Occipital lobe (tissue), 2 donors: ENCODE data around the gene CIB4. TPM values are rescaled to one million over a fixed set of nuclear protein-coding genes. Genes with fewer than 3 reads are reported as not detected.

Source experiments
- DNase-seq: peaks from one replicate; lab custom pipeline; 2025; lab: John Stamatoyannopoulos, UW
- total RNA-seq: library from RNA; depleted of rRNA; stranded (reverse); fragments of >200 nt; gene quantifications from one replicate; pipeline ENCODE4 v1.2.3, GENCODE V29; 2014

CIB4 gene
- total RNA-seq, 1 donor from 2014 or later = not detected

DNA sequence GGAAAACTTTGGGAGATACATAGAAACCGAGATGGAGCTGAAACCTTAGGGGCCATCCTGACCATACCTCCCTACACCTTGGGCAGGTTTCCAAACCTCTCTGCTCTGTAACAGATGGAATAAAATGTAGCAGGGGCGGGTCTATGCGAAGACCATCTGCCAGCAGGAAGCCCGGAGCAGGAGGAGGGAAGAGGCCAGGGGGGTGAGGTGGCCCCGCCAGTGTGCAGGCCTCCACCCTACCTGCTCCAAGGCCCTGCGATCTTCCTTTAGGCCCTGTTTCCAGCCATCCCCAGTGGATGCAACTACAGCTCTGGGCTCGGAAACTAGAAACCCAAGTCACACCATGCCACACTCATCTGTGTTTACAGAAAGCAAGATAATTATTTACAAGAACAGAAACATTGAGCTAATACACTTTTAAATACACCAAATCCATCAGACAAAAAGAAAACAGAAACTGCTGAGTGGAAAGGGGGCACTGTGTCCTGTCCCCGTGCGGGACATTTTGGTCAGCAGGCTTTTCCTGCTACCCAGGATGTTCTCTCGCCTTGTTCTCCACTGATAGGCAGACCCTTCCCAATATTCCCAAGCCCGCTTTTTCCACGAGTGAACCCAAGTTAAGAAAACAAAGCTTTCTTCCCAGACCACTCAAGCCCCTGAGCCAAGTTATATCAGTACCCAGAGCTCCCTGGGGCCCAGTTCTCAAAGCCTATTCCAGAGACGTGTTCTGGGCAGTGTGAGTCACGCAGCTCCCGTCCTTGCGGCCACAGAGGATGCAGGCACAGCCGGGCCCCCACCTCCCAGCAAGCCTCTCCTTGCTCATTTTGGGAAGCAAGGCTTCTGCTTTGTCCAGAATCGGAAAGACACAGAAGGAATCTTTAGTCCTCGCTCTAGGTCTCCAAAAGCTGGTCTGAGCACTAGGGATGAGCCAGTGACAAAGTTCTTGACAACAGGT is 17.3 kb downstream of the CIB4 start:
- DNase-seq = no peak

DNA sequence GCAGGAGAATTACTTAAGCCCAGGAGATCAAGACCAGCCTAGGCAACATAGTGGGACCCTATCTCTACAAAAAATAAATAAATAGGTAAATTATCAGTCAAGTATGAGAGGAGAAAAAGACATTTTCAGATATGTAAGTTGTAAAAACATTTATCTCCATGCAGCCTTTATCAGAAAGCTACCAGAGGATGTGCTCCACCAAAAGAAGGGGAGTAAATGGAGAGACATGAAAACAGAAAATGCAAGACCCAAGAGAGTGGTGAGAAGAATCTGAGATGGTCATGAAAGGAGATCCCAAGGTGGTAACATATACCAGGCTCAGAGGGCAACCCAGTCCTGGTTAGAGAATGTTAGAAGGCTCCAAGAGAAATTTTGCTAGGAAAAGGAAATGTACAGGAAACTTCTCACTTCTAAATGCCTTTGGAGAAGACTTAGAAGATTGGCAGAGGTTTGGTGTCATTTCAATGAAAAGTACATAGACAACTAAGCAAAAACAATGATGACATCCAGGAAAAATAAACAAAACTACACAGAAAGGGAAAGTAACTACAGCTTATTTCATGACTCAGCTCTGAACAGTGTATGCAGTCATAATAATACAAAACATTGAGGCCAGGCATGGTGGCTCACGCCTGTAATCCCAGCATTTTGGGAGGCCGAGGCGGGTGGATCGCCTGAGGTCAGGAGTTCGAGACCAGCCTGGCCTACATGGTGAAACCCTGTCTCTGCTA is 19.5 kb downstream of the CIB4 start:
- DNase-seq = no peak

DNA sequence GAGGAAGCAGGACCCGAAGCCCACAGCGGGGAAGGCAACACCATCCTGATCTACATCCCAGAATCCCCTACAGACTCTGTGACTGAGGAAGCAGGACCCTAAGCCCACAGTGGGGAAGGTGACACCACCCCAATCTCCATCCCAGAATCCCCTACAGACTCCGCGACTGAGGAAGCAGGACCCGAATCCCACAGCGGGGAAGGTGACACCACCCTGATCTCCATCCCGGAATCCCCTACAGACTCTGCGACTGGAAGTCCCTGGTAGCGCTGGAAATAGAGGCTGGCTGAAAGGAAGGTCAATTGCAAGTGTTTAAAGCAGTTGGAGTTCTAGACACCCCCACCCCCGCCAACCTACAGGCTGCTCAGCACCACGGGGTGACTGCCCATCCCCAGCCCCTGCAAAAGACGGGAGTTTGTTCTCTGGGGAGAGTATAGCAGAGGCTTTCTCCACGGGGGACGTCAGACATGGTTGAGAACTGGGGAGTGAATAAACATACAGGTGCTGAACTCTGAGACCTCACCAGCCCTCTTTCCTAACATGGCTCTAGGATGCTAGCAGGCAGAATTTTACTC is 21.0 kb downstream of the CIB4 start:
- no peak for DNase-seq

DNA sequence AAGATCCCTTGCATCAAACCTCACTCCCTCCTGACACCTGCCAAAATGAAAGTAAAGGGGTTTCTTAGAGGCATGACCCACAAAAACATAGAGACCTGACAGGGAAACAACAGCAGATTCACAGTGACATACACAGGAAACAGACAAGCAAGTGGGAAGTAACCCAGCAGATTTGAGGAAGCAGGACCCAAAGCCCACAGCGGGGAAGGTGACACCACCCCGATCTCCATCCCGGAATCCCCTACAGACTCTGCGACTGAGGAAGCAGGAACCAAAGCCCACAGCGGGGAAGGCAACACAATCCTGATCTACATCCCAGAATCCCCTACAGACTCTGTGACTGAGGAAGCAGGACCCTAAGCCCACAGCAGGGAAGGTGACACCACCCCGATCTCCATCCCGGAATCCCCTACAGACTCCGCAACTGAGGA is 21.6 kb downstream of the CIB4 start:
- DNase-seq = no peak

DNA sequence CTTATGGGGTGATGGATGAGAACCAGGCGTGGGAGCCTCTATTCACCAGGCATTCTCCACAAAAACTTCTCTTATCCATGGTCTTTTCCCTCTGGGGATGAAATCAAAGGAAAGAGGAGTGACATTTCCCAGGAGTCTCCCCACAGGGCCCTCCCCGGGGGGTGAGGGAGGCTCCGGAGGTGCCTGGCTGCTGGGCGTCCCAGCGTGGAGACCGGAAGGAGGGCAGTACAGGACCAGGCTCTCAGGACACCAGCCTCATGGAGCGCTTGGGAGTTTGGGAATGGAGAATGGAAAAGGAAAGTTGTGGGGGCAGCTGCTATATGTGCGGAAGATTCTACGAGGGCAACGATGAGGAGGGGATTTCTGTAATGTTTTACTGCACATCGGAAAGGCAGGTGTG is 22.1 kb downstream of the CIB4 start:
- DNase-seq = no peak

DNA sequence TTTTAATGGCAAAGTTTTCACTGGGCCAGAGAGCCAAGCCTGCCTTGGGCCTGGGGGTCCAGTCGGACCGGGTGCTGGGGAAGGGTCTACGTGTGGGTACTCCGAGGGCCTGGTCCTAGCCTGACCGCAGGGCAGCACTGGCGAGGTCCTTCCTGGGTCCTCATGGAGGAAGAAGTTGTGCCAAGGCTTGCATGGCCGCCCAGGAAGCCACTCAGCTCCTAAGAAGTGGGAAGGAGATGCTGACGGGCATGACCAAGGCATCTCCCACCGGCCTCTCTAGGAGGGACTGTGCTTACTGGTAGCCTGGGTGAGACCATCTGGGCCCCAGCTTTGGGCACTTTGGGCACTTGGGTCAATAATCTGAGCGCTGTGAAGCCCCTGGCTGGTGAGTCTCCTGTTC is 22.6 kb downstream of the CIB4 start:
- no peak for DNase-seq

DNA sequence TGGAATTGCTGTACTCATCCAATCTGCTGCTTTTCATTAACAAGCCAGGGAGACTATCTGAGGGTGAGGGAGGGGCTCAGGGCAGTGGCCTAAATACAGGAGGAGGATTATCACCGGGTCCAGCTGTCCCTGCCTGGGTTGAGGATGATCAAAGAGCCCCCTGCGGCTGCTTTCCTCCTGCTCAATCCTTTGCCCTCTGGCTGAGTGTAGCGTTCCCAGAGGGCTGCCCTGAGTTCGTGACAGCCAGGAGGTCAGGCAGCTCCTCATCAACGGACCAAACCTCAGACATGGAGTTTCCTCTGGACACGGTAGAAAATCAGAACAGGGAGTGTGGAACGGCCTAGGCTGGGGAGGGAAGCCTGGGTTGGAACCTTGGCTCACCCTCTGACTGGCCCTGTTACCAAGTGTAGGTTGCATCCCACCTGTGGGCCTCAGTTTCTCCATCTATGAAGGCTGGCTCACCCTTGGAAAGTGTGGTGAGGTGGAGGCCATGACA is 23.5 kb downstream of the CIB4 start:
- DNase-seq = no peak

DNA sequence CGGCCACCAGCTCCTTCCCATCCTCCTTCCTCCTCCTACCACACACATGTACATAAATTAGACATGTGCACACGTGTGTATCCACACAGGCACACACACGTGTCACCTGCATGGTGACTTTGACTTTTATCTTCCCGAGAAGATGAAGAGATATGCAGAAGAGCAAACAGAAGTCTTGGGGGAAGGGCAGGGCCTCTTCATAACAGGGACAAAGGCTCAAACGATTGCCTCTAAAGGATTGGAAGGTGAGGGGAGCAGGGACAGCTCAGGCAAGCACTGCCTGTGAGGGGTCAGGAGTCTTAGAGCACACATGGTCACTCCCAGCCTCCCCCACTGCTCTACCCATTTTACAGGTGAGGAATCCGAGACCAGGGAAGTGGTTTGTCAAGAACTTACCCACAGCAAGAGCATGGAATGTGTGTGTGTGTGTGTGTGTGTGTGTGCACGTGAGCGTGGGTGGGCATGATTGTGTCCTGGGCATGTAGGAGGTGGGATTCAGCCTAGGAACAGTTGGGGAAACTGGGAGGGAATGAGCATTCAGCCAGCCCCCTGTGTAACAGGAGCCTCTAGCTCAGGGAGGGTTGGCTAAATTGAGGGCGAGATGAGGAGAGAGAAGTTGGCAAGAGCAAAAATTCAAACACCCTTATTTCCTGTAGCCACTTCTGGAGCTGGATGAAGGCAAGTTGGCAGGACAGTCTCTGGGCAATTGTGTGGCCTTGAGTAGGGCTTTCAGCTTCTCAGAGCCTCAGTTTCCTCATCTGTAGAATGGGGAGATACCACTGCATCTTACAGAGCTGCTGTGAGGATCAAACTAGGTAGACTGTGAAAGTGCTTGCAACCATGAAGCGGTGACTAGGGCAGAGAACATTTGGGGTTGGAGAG is 24.2 kb downstream of the CIB4 start:
- no peak for DNase-seq

DNA sequence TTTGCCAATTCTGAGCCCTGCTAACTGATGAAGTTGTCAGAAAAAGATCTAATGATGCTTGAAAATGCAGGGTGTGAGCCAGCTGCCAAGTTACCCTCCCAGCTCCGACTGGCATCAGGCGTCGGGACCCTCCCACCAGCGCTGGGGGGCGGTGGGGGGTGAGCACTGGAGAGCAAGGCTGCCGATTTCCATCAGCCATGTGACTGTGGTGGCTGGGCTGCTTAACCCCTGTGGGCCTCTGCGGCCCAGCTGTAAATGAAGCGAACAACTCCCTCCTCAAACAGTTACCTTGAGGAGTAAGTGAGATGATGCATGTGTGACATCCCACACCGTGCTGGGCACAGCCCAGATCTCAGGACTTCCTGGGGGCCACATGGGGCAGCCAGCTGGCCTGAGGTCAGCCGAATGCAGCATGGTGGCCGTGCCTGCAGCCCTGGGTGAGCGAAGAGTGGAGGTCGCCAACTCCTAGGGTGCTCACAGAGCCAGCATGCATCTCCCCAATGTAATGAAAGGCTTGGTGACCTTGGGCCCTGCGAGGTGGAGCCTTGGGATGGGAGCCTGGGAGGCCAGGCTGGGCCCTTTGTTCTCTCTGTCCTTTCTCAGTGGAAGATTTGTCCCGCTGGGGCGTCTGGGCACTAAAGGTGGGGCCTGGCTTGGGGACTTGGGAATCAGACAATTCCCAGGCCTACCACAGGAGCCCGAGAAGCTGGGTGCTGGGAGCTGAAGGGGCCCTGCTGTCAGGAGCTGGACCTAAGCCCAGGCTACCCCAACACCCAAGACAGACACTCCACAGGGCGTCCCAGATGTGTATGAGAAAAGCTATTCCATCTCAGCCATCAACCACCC is 25.1 kb downstream of the CIB4 start:
- DNase-seq = no peak

DNA sequence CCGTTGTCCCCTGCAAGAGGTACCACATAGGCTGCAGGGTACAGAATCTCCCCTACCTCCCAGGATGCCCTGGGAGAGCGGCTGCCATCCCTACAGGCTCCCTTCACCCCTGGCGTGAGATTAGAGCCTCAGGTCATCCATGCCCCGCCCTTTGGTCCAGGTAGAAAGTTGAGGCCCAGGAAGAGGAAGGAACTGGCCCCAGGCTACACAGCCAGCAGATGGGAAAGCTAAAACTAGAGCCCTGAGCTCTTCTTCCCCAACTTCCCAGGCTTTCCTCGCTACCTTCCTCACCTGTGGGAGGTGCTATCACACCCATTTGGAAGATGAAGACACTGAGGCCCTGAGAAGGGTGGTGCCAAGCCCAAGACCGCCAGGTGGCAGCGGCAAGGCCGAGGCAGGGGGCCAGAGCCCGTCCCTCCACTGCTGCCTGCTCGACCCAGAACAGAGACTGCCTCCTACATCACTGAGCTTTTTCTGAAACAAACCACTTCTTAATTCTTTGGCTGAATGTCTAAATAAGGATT is 25.8 kb downstream of the CIB4 start:
- DNase-seq = no peak

DNA sequence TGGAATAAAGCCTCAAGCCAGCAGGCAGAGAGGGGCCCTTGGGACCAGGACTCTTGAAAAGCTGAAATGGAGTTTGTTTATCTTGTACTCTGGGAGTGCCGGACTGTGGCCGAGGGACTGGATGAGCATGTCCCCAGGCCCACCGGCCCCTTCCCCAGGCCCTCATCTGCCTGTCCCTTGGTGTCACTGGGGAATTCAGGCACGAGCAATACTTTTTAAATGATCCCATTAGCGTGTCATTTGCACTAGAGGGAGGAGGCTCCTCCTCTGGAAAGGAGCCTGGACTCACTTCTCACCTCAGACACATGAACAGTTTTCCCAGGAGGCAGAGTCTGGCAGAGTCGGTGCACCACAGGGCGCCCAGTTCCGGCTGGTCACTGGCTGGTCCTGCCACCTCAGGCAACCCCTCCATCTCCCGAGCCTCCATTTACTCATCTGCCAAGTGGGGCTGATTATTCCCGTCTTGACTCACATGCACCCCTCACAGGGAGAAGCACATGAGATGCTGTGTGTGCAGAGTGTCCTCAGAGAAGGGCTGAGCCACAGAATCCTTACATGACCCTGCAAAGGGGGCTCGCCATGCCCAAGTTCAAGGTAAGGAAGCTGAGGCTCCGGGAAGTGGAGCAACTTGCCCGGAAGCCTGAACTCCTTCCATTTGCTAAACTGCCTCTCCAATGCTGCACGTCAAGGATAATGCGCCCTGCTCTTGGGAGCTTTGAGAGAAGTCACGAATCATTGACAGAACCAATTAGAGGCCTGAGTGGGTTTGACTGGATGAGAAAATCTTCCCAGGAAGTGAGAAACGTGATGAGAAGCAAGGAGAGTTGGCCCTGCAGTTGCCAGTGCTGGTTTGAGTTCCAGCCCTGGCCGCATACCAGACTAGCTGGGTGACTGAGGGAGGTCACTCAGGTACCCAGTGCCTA is 26.7 kb downstream of the CIB4 start:
- DNase-seq = no peak

DNA sequence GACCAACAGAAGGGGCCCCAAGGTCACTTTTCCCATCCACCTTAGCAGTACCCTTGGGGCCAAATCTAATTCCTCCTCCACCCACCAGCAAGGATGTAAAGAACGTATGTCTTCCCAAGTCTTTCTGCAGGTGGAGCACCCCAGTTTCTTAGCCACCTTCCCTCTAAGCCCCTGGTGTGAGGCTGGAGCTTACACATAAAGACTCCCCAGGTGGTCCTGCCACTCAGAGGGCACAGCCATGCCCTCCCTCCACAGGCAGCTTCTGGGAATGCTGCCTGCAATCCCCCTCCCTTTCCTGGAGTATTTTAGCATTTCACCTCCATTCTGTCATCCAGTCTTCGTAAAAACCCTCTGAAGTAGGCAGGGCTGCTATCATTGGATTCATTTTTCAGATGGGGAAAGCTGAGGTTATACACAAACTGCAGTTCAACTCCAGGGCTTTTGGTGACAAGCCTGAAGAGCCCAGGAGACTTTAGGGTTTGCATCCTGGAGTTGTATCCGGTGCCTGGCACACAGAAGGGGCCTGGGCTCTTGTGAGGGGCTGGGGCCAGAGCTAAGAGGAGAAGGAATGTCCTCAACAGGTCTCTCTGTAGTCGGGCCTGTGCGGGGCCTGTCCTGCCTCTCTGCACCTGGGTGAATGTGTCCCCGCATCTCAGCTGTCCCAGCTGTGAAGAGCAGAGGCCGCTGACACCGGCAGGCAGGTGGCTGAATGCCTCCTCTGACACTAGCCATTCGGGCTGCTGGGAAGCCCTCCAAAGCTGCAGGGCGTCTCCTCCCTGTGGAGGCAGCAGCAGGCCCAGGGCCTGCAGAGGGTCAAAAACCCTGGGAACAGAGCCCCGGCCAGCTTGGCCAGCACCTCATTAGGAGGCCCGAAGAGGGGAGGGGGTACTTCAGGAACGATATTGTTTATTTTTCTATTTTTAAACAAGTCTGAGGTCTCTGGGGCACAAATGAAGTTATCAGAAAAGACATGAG is 27.6 kb downstream of the CIB4 start:
- DNase-seq = no peak

DNA sequence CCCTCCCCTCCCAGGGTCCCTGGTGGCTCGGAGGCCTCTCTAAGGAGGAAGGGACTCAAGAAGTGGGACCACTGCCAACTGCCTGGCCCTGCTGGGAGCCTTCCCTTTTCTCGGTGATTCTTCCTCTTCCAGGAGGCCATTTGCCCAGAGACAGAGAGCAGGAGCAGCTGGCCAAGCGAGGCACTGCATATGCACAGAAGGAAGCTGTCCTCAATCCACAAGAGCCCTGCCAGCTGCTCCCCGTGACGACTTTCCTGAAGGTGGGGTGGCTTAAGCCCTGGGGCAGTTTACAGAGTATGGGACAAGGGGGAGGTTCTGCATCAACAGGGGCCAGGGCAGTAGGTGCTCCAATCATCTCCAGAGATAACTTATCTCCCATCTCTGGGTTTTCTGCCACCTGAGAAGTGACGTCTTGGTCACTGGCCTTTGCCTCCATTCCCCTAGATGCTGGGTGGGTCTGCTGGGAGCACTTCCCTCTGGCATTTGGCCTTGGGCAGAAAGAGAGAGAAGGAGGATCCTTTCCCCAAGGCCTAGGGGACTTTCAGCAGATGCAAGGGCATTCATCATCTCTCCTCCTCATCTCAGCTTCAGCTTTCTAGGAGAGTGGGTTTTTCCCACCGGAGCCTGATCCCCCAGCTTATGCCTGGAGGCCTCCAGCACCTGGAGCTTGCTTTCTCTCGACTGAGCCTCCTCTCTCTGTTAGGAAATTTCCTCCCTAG is 28.5 kb downstream of the CIB4 start:
- DNase-seq = no peak

DNA sequence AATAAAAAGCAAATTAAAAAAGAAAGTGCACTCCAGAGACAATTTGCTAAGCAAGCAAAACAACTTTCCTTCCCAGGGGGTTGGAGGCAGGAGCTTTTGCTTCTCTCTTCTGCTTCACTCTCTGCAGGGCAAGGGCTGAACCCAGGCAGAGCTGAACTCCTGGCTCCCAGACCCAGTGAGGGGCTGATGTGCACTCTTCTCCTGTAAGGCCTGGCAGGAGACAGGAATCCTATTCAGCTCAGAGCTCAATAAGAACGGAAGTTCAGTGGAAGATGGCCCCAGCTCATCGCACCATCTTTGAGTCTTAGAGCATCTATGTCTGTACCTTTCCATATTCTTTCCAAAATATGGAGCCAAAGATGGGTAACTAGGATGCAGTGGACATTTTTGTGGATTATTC is 29.1 kb downstream of the CIB4 start:
- DNase-seq = no peak

DNA sequence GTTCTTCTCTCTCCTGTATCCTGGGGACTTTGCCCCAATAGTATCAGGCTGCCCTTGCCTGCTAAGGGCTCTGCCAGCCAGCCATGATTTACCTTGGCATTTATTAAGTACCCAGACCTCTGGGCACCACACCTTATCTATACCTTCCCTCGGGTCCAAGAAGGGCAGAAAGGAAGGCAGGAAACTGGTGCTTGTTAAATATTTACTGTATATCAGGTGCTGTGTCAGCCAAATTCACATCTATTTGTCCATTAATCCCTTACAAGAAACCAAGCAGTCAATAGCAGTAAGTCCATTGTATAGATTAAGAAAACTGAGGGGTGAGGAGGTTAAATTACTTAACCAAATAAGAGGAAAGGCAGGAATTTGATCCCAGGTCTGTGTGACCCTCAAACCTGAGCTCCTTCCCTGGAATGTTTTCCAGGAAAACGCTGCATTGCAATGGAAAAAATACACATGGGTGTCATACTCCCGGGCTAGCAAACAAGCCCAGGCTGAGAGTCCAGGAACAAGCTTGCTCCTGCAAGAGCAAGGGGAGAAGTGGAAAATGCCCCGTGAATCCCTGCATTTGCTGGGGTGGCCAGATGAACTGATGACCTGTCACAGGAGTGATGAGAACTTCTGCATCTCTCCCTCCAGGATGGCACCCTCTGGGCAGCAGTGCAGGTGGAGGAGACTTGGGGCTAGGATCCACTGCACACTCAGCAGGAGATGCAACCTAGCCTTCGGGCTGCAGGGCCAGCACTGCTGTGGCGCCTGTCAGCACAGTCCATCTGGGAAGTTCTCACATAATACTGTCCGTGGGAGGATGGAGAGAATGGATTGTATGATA is 30.4 kb downstream of the CIB4 start:
- DNase-seq = no peak

DNA sequence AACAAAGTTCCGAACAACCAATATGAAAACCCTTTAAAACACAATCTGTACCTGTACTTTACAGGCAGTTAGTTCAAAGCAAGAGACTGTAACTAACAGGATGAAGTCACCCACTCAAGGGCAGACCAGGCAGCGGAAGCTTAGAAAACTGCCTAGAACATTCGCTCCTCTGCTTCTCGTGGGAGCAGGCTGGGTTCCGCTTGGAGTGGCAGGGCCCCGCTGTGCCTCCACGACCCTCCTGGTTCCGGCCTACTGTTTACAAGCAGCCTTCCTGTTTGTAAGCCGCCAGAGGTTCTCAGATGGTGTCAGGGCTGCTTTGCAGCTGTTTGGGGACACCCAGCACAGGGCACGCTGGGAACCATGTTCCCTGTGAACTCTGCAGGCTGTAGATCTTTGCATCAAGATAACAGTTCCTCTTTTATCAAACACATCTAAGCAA is 31.3 kb downstream of the CIB4 start:
- DNase-seq = no peak
